IMR-90 (cell line): ENCODE results near the gene LRRC4C. TPM values are rescaled to one million over a fixed set of nuclear protein-coding genes. Genes with fewer than 3 reads are reported as not detected.

Experiments used
- ATAC-seq: fragments of 200-7000 bp; cut with Tn5 transposase; 2 replicates; pipeline ENCODE4 v1.9.1; 2020; ENCODE audit warnings: low read depth, mild to moderate bottlenecking, moderate library complexity
- BruUV-seq: library from RNA; stranded (reverse); fragments of 400-500 nt; replicated peaks from 2 replicates; lab custom pipeline; 2021; lab: Mats Ljungman, UMichigan
- CTCF ChIA-PET: fragments of 300-600 bp; formaldehyde crosslinking; extraction: SDS; loops from one replicate; lab custom pipeline; 2021; ENCODE audit warnings: antibody characterized with exemption; lab: Yijun Ruan, JAX
- POLR2A ChIA-PET: fragments of 300-600 bp; sonication (Branson Sonifier 250); formaldehyde crosslinking; loops from one replicate; lab custom pipeline; 2022; ENCODE audit warnings: antibody characterized with exemption; ENCODE audit not compliant: unreplicated experiment; lab: Charles Lee
- DNase-seq: peaks from one replicate; pipeline ENCODE4 v3.0.0; 2013
- H2AFZ ChIP-seq: replicated peaks from 2 replicates; pipeline ENCODE3; 2013; ENCODE audit warnings: low read length, mild to moderate bottlenecking; ENCODE audit not compliant: poor library complexity
- H2AK5ac ChIP-seq: 2 replicates; pipeline ENCODE4 v1.6.1; 2013; ENCODE audit warnings: low read depth, low read length, inconsistent platforms
- H2AK9ac ChIP-seq: replicated peaks from 2 replicates; pipeline ENCODE3; 2013; ENCODE audit warnings: mild to moderate bottlenecking, low read depth, low read length, moderate library complexity; ENCODE audit not compliant: poor library complexity
- H2BK120ac ChIP-seq: 2 replicates; pipeline ENCODE4 v1.6.1; 2013; ENCODE audit warnings: low read depth, low read length, inconsistent platforms
- H2BK15ac ChIP-seq: 3 replicates; pipeline ENCODE4 v1.6.1; 2013; ENCODE audit warnings: low read depth, low read length, inconsistent platforms
- H2BK20ac ChIP-seq: 2 replicates; pipeline ENCODE4 v1.6.1; 2013; ENCODE audit warnings: low read depth, mild to moderate bottlenecking, inconsistent platforms, low read length, moderate library complexity
- H2BK5ac ChIP-seq: 2 replicates; pipeline ENCODE4 v1.6.1; 2013; ENCODE audit warnings: mild to moderate bottlenecking, low read depth, low read length, inconsistent platforms; ENCODE audit not compliant: poor library complexity, severe bottlenecking
- H3K14ac ChIP-seq: replicated peaks from 2 replicates; pipeline ENCODE4 v1.6.1; 2013; ENCODE audit warnings: low read depth, low read length, inconsistent platforms
- H3K18ac ChIP-seq: 2 replicates; pipeline ENCODE4 v1.6.1; 2013; ENCODE audit warnings: low read depth, low read length, control low read depth
- H3K23ac ChIP-seq: 2 replicates; pipeline ENCODE4 v1.6.1; 2013; ENCODE audit warnings: low read depth, low read length, inconsistent platforms
- H3K27ac ChIP-seq: 2 replicates; pipeline ENCODE4 v1.5.1; 2013; ENCODE audit warnings: mild to moderate bottlenecking, control low read depth, low read length; ENCODE audit not compliant: insufficient read depth
- H3K27me3 ChIP-seq: 2 replicates; pipeline ENCODE4 v1.6.1; 2013; ENCODE audit warnings: low read length; ENCODE audit not compliant: control insufficient read depth, insufficient read depth
- H3K36me3 ChIP-seq: 2 replicates; pipeline ENCODE4 v1.6.1; 2013; ENCODE audit warnings: low read length, mixed read lengths; ENCODE audit not compliant: control insufficient read depth, insufficient read depth
- H3K4ac ChIP-seq: 2 replicates; pipeline ENCODE4 v1.6.1; 2013; ENCODE audit warnings: low read depth, low read length, inconsistent platforms
- H3K4me1 ChIP-seq: 2 replicates; pipeline ENCODE4 v1.6.1; 2013; ENCODE audit warnings: low read length, mixed read lengths; ENCODE audit not compliant: control insufficient read depth, insufficient read depth
- H3K4me2 ChIP-seq: 2 replicates; pipeline ENCODE4 v1.6.1; 2013; ENCODE audit warnings: low read depth, mild to moderate bottlenecking, control low read depth, low read length, moderate library complexity
- H3K4me3 ChIP-seq: 2 replicates; pipeline ENCODE4 v1.5.1; 2013; ENCODE audit warnings: low read depth, mild to moderate bottlenecking, control low read depth, low read length, moderate library complexity; ENCODE audit not compliant: insufficient read depth
- H3K56ac ChIP-seq: 2 replicates; pipeline ENCODE4 v1.6.1; 2013; ENCODE audit warnings: low read length, inconsistent platforms; ENCODE audit not compliant: insufficient read depth; ENCODE audit errors: extremely low read depth
- H3K79me1 ChIP-seq, 2 experiments: 2 replicates each; pipeline ENCODE4 v1.6.1; 2013; ENCODE audit warnings: low read length in 2 of 2, inconsistent platforms in 1 of 2, low read depth in 1 of 2
- H3K9ac ChIP-seq: 2 replicates; pipeline ENCODE4 v1.6.1; 2013; ENCODE audit warnings: low read depth, low read length, control low read depth
- H3K9me1 ChIP-seq: 2 replicates; pipeline ENCODE4 v1.6.1; 2013; ENCODE audit warnings: low read length, inconsistent platforms; ENCODE audit not compliant: insufficient read depth
- H3K9me3 ChIP-seq: 2 replicates; pipeline ENCODE4 v1.6.1; 2013; ENCODE audit warnings: low read length; ENCODE audit not compliant: control insufficient read depth, insufficient read depth
- H4K20me1 ChIP-seq: 2 replicates; pipeline ENCODE4 v1.6.1; 2013; ENCODE audit warnings: low read length, inconsistent platforms; ENCODE audit not compliant: insufficient read depth
- H4K5ac ChIP-seq: 2 replicates; pipeline ENCODE4 v1.6.1; 2013; ENCODE audit warnings: mild to moderate bottlenecking, low read depth, low read length, control low read depth
- H4K8ac ChIP-seq, 2 experiments: 2 replicates each; pipeline ENCODE4 v1.6.1; 2013; ENCODE audit warnings: low read depth in 2 of 2, low read length in 2 of 2, control low read depth in 1 of 2, inconsistent platforms in 1 of 2
- H4K91ac ChIP-seq: 2 replicates; pipeline ENCODE4 v1.6.1; 2013; ENCODE audit warnings: low read depth, low read length, inconsistent platforms; ENCODE audit not compliant: insufficient read depth
- BHLHE40 ChIP-seq: fragments of 150-350 bp; IDR thresholded peaks from 2 replicates; pipeline ENCODE4 v1.6.1; 2016; ENCODE audit warnings: mild to moderate bottlenecking, low read depth, low read length
- CEBPB ChIP-seq: IDR thresholded peaks from 2 replicates; pipeline ENCODE4 v1.6.1; 2012; ENCODE audit warnings: low read depth, low read length, improper control_type of control experiment
- CHD1 ChIP-seq: IDR thresholded peaks from 2 replicates; pipeline ENCODE4 v1.6.1; 2012; ENCODE audit warnings: low read depth, low read length, improper control_type of control experiment
- FOS ChIP-seq: fragments of 150-350 bp; IDR thresholded peaks from 2 replicates; pipeline ENCODE4 v1.6.1; 2016; ENCODE audit warnings: low read depth, low read length
- MAFK ChIP-seq: IDR thresholded peaks from 2 replicates; pipeline ENCODE4 v1.6.1; 2012; ENCODE audit warnings: low read depth, low read length, improper control_type of control experiment
- MAZ ChIP-seq: IDR thresholded peaks from 2 replicates; pipeline ENCODE4 v1.6.1; 2012; ENCODE audit warnings: low read depth, mild to moderate bottlenecking, low read length, improper control_type of control experiment, moderate library complexity, borderline replicate concordance
- MXI1 ChIP-seq: IDR thresholded peaks from 2 replicates; pipeline ENCODE4 v1.6.1; 2012; ENCODE audit warnings: low read depth, mild to moderate bottlenecking, low read length, moderate library complexity, borderline replicate concordance
- NFE2L2 ChIP-seq: fragments of 150-350 bp; IDR thresholded peaks from 2 replicates; pipeline ENCODE4 v1.6.1; 2016; ENCODE audit warnings: low read depth, mild to moderate bottlenecking, low read length
- POLR2A ChIP-seq: IDR thresholded peaks from 2 replicates; pipeline ENCODE4 v1.6.1; 2012; ENCODE audit warnings: mild to moderate bottlenecking, low read depth, low read length
- RAD21 ChIP-seq: IDR thresholded peaks from 2 replicates; pipeline ENCODE4 v1.6.1; 2012; ENCODE audit warnings: low read length, improper control_type of control experiment
- RCOR1 ChIP-seq: IDR thresholded peaks from 2 replicates; pipeline ENCODE4 v1.6.1; 2012; ENCODE audit warnings: mild to moderate bottlenecking, low read length, improper control_type of control experiment; ENCODE audit not compliant: insufficient replicate concordance
- RFX5 ChIP-seq: IDR thresholded peaks from 2 replicates; pipeline ENCODE4 v1.8.0; 2012; ENCODE audit warnings: low read depth, mild to moderate bottlenecking, low read length, moderate library complexity
- SMC3 ChIP-seq: fragments of 150-350 bp; IDR thresholded peaks from 2 replicates; pipeline ENCODE4 v1.6.1; 2016; ENCODE audit warnings: low read depth, mild to moderate bottlenecking, antibody characterized with exemption, low read length, moderate library complexity
- WGBS, 2 experiments: methylation state at CpG; one replicate each; pipeline versions ENCODE4 v1.1.5 to v1.1.7; 2013; ENCODE audit warnings: missing lambda C conversion rate in 2 of 2; ENCODE audit not compliant: insufficient read length in 1 of 2; ENCODE audit errors: extremely low coverage in 2 of 2; 5-methylcytosine and 5-hydroxymethylcytosine counted together
- dilution Hi-C: fragments of 300-500 bp; cut with HindIII; formaldehyde crosslinking; loops from one replicate; pipeline ENCODE4 v1.14.3; 2018; ENCODE audit warnings: low sequenced_read_pairs; ENCODE audit not compliant: unreplicated experiment
- in situ Hi-C: fragments of 300-500 bp; cut with MboI; formaldehyde crosslinking; loops from 3 replicates; pipeline ENCODE4 v1.14.3; 2019; ENCODE audit warnings: low sequenced_read_pairs, inconsistent platforms, mixed read lengths
- intact Hi-C: fragments of 100-400 bp; cut with micrococcal nuclease; formaldehyde crosslinking; loops from 2 replicates; pipeline ENCODE4 v1.10.0; 2022
- polyA plus RNA-seq, 3 experiments: library from polyadenylated mRNA; depleted of rRNA; stranded (reverse); fragments of >200 nt; gene quantifications; 2 replicates each; pipeline ENCODE4 v1.2.3, GENCODE V29; 2012; ENCODE audit warnings: low replicate concordance in 1 of 3
- total RNA-seq: library from RNA; depleted of rRNA; stranded (reverse); fragments of >200 nt; gene quantifications from 2 replicates; pipeline ENCODE4 v1.2.3, GENCODE V29; 2012
- TF ChIP-seq, protein P1 (sequence below): conservative IDR thresholded peaks from 2 replicates; pipeline ENCODE4 v1.5.1; 2012; ENCODE audit warnings: mild to moderate bottlenecking, low read depth, low read length, improper control_type of control experiment
- TF ChIP-seq, protein P2 (sequence below): fragments of 150-350 bp; IDR thresholded peaks from 2 replicates; pipeline ENCODE4 v1.6.1; 2017; ENCODE audit warnings: mild to moderate bottlenecking, antibody characterized with exemption, low read length, low read depth
- TF ChIP-seq, protein P3 (sequence below): fragments of 150-350 bp; IDR thresholded peaks from 2 replicates; pipeline ENCODE4 v1.6.1; 2016; ENCODE audit warnings: low read depth, mild to moderate bottlenecking, low read length, moderate library complexity, borderline replicate concordance

The LRRC4C gene
- total and polyA plus RNA-seq, 2 of the 4 experiments (the other 2 are of a cell fraction), result under 0.01 to 0.03 TPM

DNA sequence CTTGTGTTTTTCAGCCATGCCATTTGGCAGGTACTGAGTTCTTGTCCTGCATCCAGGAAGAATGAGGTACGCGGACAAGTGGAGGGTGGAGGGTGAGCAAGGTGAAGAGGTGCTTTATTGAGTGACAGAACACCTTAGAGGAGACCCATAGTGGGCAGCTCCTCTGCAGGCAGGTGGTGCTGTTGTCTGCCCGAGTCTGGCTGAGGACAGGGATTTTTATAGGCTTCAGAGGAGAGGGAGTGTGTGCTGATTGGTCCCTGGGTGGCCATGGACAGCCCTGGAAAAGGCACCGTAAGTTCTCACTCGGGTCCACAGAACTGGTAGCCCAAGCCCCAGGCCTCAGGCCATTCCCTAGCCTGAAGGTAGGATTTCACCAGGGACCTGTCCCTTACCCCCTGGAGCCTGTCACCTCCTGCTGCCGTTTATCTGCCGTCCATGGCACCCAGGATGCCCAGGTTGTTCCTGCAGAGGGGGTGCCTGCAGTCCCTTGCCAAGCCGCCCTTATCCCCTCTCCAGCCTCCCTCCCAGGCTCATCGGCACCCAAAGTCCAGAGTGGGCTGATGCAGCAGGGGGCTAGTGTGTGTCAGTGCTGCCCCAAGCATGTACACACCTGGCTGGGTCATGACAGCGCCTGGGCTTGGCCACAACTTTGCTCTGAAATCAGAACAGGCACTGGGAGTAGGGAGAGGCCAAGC, 213.6 kb downstream of the LRRC4C start:
- H3K18ac ChIP-seq, result no peak overlapping the region
- H4K20me1 ChIP-seq, result no peaks in the 10 kb centered on the region
- H2BK120ac ChIP-seq, result no peak overlapping the region
- H4K5ac ChIP-seq, result no peak overlapping the region
- H3K23ac ChIP-seq, result no peak overlapping the region
- BruUV-seq, result no TSS peak
- no peak overlapping the region for H4K91ac ChIP-seq
- H3K4me3 ChIP-seq, result no peak overlapping the region
- ChIA-PET POLR2A (no interaction called here), CTCF (no interaction called here)
- H2AFZ ChIP-seq, result no peak overlapping the region
- H3K9me3 ChIP-seq, result peaks cover 10% of the 10 kb centered on the region; the same call in 1 of the 2 replicates
- dilution Hi-C loops (no loop called here), in situ Hi-C loops (no loop called here), intact Hi-C loops (no loop called here)
- no peaks in the 10 kb centered on the region for H3K36me3 ChIP-seq
- H3K9me1 ChIP-seq, result no peaks in the 10 kb centered on the region
- no peak overlapping the region for H3K14ac ChIP-seq
- H2AK5ac ChIP-seq, result no peak overlapping the region
- H3K9ac ChIP-seq, result no peak overlapping the region
- no peak overlapping the region for H3K4me2 ChIP-seq
- H3K27ac ChIP-seq, result no peak overlapping the region
- no peaks in the 10 kb centered on the region for H3K79me1 ChIP-seq
- H3K4ac ChIP-seq, result no peak overlapping the region
- 70% methylated on average over 4 of the region's 10 CpGs; no CpG with 5 or more reads in 1 of the 2 experiments for WGBS, 2 experiments
- no peak overlapping the region for H2BK5ac ChIP-seq
- H4K8ac ChIP-seq, result no peak overlapping the region
- H2AK9ac ChIP-seq, result no peak overlapping the region
- H3K56ac ChIP-seq, result no peak overlapping the region
- no peaks in the 10 kb centered on the region for H3K4me1 ChIP-seq
- H2BK20ac ChIP-seq, result no peak overlapping the region
- DNase-seq (no peak), ATAC-seq (no peak)
- TF ChIP-seq CEBPB (no peak), FOS (no peak), BHLHE40 (no peak), SMC3 (no peak), MAZ (no peak), NFE2L2 (no peak), POLR2A (no peak), RAD21 (no peak), RCOR1 (no peak), MXI1 (no peak), MAFK (no peak), RFX5 (no peak), CHD1 (no peak)
- TF ChIP-seq, protein P1, sequence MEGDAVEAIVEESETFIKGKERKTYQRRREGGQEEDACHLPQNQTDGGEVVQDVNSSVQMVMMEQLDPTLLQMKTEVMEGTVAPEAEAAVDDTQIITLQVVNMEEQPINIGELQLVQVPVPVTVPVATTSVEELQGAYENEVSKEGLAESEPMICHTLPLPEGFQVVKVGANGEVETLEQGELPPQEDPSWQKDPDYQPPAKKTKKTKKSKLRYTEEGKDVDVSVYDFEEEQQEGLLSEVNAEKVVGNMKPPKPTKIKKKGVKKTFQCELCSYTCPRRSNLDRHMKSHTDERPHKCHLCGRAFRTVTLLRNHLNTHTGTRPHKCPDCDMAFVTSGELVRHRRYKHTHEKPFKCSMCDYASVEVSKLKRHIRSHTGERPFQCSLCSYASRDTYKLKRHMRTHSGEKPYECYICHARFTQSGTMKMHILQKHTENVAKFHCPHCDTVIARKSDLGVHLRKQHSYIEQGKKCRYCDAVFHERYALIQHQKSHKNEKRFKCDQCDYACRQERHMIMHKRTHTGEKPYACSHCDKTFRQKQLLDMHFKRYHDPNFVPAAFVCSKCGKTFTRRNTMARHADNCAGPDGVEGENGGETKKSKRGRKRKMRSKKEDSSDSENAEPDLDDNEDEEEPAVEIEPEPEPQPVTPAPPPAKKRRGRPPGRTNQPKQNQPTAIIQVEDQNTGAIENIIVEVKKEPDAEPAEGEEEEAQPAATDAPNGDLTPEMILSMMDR, result no peak
- TF ChIP-seq, protein P2, sequence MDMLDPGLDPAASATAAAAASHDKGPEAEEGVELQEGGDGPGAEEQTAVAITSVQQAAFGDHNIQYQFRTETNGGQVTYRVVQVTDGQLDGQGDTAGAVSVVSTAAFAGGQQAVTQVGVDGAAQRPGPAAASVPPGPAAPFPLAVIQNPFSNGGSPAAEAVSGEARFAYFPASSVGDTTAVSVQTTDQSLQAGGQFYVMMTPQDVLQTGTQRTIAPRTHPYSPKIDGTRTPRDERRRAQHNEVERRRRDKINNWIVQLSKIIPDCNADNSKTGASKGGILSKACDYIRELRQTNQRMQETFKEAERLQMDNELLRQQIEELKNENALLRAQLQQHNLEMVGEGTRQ, result no peak
- TF ChIP-seq, protein P3, sequence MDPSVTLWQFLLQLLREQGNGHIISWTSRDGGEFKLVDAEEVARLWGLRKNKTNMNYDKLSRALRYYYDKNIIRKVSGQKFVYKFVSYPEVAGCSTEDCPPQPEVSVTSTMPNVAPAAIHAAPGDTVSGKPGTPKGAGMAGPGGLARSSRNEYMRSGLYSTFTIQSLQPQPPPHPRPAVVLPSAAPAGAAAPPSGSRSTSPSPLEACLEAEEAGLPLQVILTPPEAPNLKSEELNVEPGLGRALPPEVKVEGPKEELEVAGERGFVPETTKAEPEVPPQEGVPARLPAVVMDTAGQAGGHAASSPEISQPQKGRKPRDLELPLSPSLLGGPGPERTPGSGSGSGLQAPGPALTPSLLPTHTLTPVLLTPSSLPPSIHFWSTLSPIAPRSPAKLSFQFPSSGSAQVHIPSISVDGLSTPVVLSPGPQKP, result no peak
- no peak overlapping the region for H2BK15ac ChIP-seq
- H3K27me3 ChIP-seq, result no peaks in the 10 kb centered on the region
